IMR-90 (cell line): ENCODE results near the gene PADI6. TPM values are rescaled to one million over a fixed set of nuclear protein-coding genes. Genes with fewer than 3 reads are reported as not detected.

Source experiments
- ATAC-seq: fragments of 200-7000 bp; cut with Tn5 transposase; 2 replicates; pipeline ENCODE4 v1.9.1; 2020; ENCODE audit warnings: low read depth, mild to moderate bottlenecking, moderate library complexity
- BruUV-seq: library from RNA; stranded (reverse); fragments of 400-500 nt; replicated peaks from 2 replicates; lab custom pipeline; 2021; lab: Mats Ljungman, UMichigan
- CTCF ChIA-PET: fragments of 300-600 bp; formaldehyde crosslinking; extraction: SDS; loops from one replicate; lab custom pipeline; 2021; ENCODE audit warnings: antibody characterized with exemption; lab: Yijun Ruan, JAX
- POLR2A ChIA-PET: fragments of 300-600 bp; sonication (Branson Sonifier 250); formaldehyde crosslinking; loops from one replicate; lab custom pipeline; 2022; ENCODE audit warnings: antibody characterized with exemption; ENCODE audit not compliant: unreplicated experiment; lab: Charles Lee
- DNase-seq: peaks from one replicate; pipeline ENCODE4 v3.0.0; 2013
- H2AFZ ChIP-seq: replicated peaks from 2 replicates; pipeline ENCODE3; 2013; ENCODE audit warnings: low read length, mild to moderate bottlenecking; ENCODE audit not compliant: poor library complexity
- H2AK5ac ChIP-seq: 2 replicates; pipeline ENCODE4 v1.6.1; 2013; ENCODE audit warnings: low read depth, low read length, inconsistent platforms
- H2AK9ac ChIP-seq: replicated peaks from 2 replicates; pipeline ENCODE3; 2013; ENCODE audit warnings: mild to moderate bottlenecking, low read depth, low read length, moderate library complexity; ENCODE audit not compliant: poor library complexity
- H2BK120ac ChIP-seq: 2 replicates; pipeline ENCODE4 v1.6.1; 2013; ENCODE audit warnings: low read depth, low read length, inconsistent platforms
- H2BK15ac ChIP-seq: 3 replicates; pipeline ENCODE4 v1.6.1; 2013; ENCODE audit warnings: low read depth, low read length, inconsistent platforms
- H2BK20ac ChIP-seq: 2 replicates; pipeline ENCODE4 v1.6.1; 2013; ENCODE audit warnings: low read depth, mild to moderate bottlenecking, inconsistent platforms, low read length, moderate library complexity
- H2BK5ac ChIP-seq: 2 replicates; pipeline ENCODE4 v1.6.1; 2013; ENCODE audit warnings: mild to moderate bottlenecking, low read depth, low read length, inconsistent platforms; ENCODE audit not compliant: poor library complexity, severe bottlenecking
- H3K14ac ChIP-seq: replicated peaks from 2 replicates; pipeline ENCODE4 v1.6.1; 2013; ENCODE audit warnings: low read depth, low read length, inconsistent platforms
- H3K18ac ChIP-seq: 2 replicates; pipeline ENCODE4 v1.6.1; 2013; ENCODE audit warnings: low read depth, low read length, control low read depth
- H3K23ac ChIP-seq: 2 replicates; pipeline ENCODE4 v1.6.1; 2013; ENCODE audit warnings: low read depth, low read length, inconsistent platforms
- H3K27ac ChIP-seq: 2 replicates; pipeline ENCODE4 v1.5.1; 2013; ENCODE audit warnings: mild to moderate bottlenecking, control low read depth, low read length; ENCODE audit not compliant: insufficient read depth
- H3K27me3 ChIP-seq: 2 replicates; pipeline ENCODE4 v1.6.1; 2013; ENCODE audit warnings: low read length; ENCODE audit not compliant: control insufficient read depth, insufficient read depth
- H3K36me3 ChIP-seq: 2 replicates; pipeline ENCODE4 v1.6.1; 2013; ENCODE audit warnings: low read length, mixed read lengths; ENCODE audit not compliant: control insufficient read depth, insufficient read depth
- H3K4ac ChIP-seq: 2 replicates; pipeline ENCODE4 v1.6.1; 2013; ENCODE audit warnings: low read depth, low read length, inconsistent platforms
- H3K4me1 ChIP-seq: 2 replicates; pipeline ENCODE4 v1.6.1; 2013; ENCODE audit warnings: low read length, mixed read lengths; ENCODE audit not compliant: control insufficient read depth, insufficient read depth
- H3K4me2 ChIP-seq: 2 replicates; pipeline ENCODE4 v1.6.1; 2013; ENCODE audit warnings: low read depth, mild to moderate bottlenecking, control low read depth, low read length, moderate library complexity
- H3K4me3 ChIP-seq: 2 replicates; pipeline ENCODE4 v1.5.1; 2013; ENCODE audit warnings: low read depth, mild to moderate bottlenecking, control low read depth, low read length, moderate library complexity; ENCODE audit not compliant: insufficient read depth
- H3K56ac ChIP-seq: 2 replicates; pipeline ENCODE4 v1.6.1; 2013; ENCODE audit warnings: low read length, inconsistent platforms; ENCODE audit not compliant: insufficient read depth; ENCODE audit errors: extremely low read depth
- H3K79me1 ChIP-seq, 2 experiments: 2 replicates each; pipeline ENCODE4 v1.6.1; 2013; ENCODE audit warnings: low read length in 2 of 2, inconsistent platforms in 1 of 2, low read depth in 1 of 2
- H3K9ac ChIP-seq: 2 replicates; pipeline ENCODE4 v1.6.1; 2013; ENCODE audit warnings: low read depth, low read length, control low read depth
- H3K9me1 ChIP-seq: 2 replicates; pipeline ENCODE4 v1.6.1; 2013; ENCODE audit warnings: low read length, inconsistent platforms; ENCODE audit not compliant: insufficient read depth
- H3K9me3 ChIP-seq: 2 replicates; pipeline ENCODE4 v1.6.1; 2013; ENCODE audit warnings: low read length; ENCODE audit not compliant: control insufficient read depth, insufficient read depth
- H4K20me1 ChIP-seq: 2 replicates; pipeline ENCODE4 v1.6.1; 2013; ENCODE audit warnings: low read length, inconsistent platforms; ENCODE audit not compliant: insufficient read depth
- H4K5ac ChIP-seq: 2 replicates; pipeline ENCODE4 v1.6.1; 2013; ENCODE audit warnings: mild to moderate bottlenecking, low read depth, low read length, control low read depth
- H4K8ac ChIP-seq, 2 experiments: 2 replicates each; pipeline ENCODE4 v1.6.1; 2013; ENCODE audit warnings: low read depth in 2 of 2, low read length in 2 of 2, control low read depth in 1 of 2, inconsistent platforms in 1 of 2
- H4K91ac ChIP-seq: 2 replicates; pipeline ENCODE4 v1.6.1; 2013; ENCODE audit warnings: low read depth, low read length, inconsistent platforms; ENCODE audit not compliant: insufficient read depth
- BHLHE40 ChIP-seq: fragments of 150-350 bp; IDR thresholded peaks from 2 replicates; pipeline ENCODE4 v1.6.1; 2016; ENCODE audit warnings: mild to moderate bottlenecking, low read depth, low read length
- CEBPB ChIP-seq: IDR thresholded peaks from 2 replicates; pipeline ENCODE4 v1.6.1; 2012; ENCODE audit warnings: low read depth, low read length, improper control_type of control experiment
- CHD1 ChIP-seq: IDR thresholded peaks from 2 replicates; pipeline ENCODE4 v1.6.1; 2012; ENCODE audit warnings: low read depth, low read length, improper control_type of control experiment
- CTCF ChIP-seq: conservative IDR thresholded peaks from 2 replicates; pipeline ENCODE4 v1.5.1; 2012; ENCODE audit warnings: mild to moderate bottlenecking, low read depth, low read length, improper control_type of control experiment
- ELK1 ChIP-seq: fragments of 150-350 bp; IDR thresholded peaks from 2 replicates; pipeline ENCODE4 v1.6.1; 2016; ENCODE audit warnings: low read depth, mild to moderate bottlenecking, low read length, moderate library complexity, borderline replicate concordance
- FOS ChIP-seq: fragments of 150-350 bp; IDR thresholded peaks from 2 replicates; pipeline ENCODE4 v1.6.1; 2016; ENCODE audit warnings: low read depth, low read length
- MAFK ChIP-seq: IDR thresholded peaks from 2 replicates; pipeline ENCODE4 v1.6.1; 2012; ENCODE audit warnings: low read depth, low read length, improper control_type of control experiment
- MAZ ChIP-seq: IDR thresholded peaks from 2 replicates; pipeline ENCODE4 v1.6.1; 2012; ENCODE audit warnings: low read depth, mild to moderate bottlenecking, low read length, improper control_type of control experiment, moderate library complexity, borderline replicate concordance
- MXI1 ChIP-seq: IDR thresholded peaks from 2 replicates; pipeline ENCODE4 v1.6.1; 2012; ENCODE audit warnings: low read depth, mild to moderate bottlenecking, low read length, moderate library complexity, borderline replicate concordance
- NFE2L2 ChIP-seq: fragments of 150-350 bp; IDR thresholded peaks from 2 replicates; pipeline ENCODE4 v1.6.1; 2016; ENCODE audit warnings: low read depth, mild to moderate bottlenecking, low read length
- POLR2A ChIP-seq: IDR thresholded peaks from 2 replicates; pipeline ENCODE4 v1.6.1; 2012; ENCODE audit warnings: mild to moderate bottlenecking, low read depth, low read length
- RAD21 ChIP-seq: IDR thresholded peaks from 2 replicates; pipeline ENCODE4 v1.6.1; 2012; ENCODE audit warnings: low read length, improper control_type of control experiment
- RCOR1 ChIP-seq: IDR thresholded peaks from 2 replicates; pipeline ENCODE4 v1.6.1; 2012; ENCODE audit warnings: mild to moderate bottlenecking, low read length, improper control_type of control experiment; ENCODE audit not compliant: insufficient replicate concordance
- RFX5 ChIP-seq: IDR thresholded peaks from 2 replicates; pipeline ENCODE4 v1.8.0; 2012; ENCODE audit warnings: low read depth, mild to moderate bottlenecking, low read length, moderate library complexity
- SMC3 ChIP-seq: fragments of 150-350 bp; IDR thresholded peaks from 2 replicates; pipeline ENCODE4 v1.6.1; 2016; ENCODE audit warnings: low read depth, mild to moderate bottlenecking, antibody characterized with exemption, low read length, moderate library complexity
- USF2 ChIP-seq: fragments of 150-350 bp; IDR thresholded peaks from 2 replicates; pipeline ENCODE4 v1.6.1; 2017; ENCODE audit warnings: mild to moderate bottlenecking, antibody characterized with exemption, low read length, low read depth
- WGBS, 2 experiments: methylation state at CpG; one replicate each; pipeline versions ENCODE4 v1.1.5 to v1.1.7; 2013; ENCODE audit warnings: missing lambda C conversion rate in 2 of 2; ENCODE audit not compliant: insufficient read length in 1 of 2; ENCODE audit errors: extremely low coverage in 2 of 2; 5-methylcytosine and 5-hydroxymethylcytosine counted together
- dilution Hi-C: fragments of 300-500 bp; cut with HindIII; formaldehyde crosslinking; loops from one replicate; pipeline ENCODE4 v1.14.3; 2018; ENCODE audit warnings: low sequenced_read_pairs; ENCODE audit not compliant: unreplicated experiment
- in situ Hi-C: fragments of 300-500 bp; cut with MboI; formaldehyde crosslinking; loops from 3 replicates; pipeline ENCODE4 v1.14.3; 2019; ENCODE audit warnings: low sequenced_read_pairs, inconsistent platforms, mixed read lengths
- intact Hi-C: fragments of 100-400 bp; cut with micrococcal nuclease; formaldehyde crosslinking; loops from 2 replicates; pipeline ENCODE4 v1.10.0; 2022
- polyA plus RNA-seq, 3 experiments: library from polyadenylated mRNA; depleted of rRNA; stranded (reverse); fragments of >200 nt; gene quantifications; 2 replicates each; pipeline ENCODE4 v1.2.3, GENCODE V29; 2012; ENCODE audit warnings: low replicate concordance in 1 of 3
- total RNA-seq: library from RNA; depleted of rRNA; stranded (reverse); fragments of >200 nt; gene quantifications from 2 replicates; pipeline ENCODE4 v1.2.3, GENCODE V29; 2012

PADI6 gene
- total and polyA plus RNA-seq, 2 of the 4 experiments (the other 2 are of a cell fraction): not detected

GRCh38 chr1:17328855-17329254 lies 43.1 kb upstream of the PADI6 start:
- no peaks in the 10 kb centered on the region for H3K79me1 ChIP-seq
- no peak overlapping the region for H2AK9ac ChIP-seq
- no peak overlapping the region for H3K4ac ChIP-seq
- in situ Hi-C loops: no loop called here
- no peaks in the 10 kb centered on the region for H4K20me1 ChIP-seq
- no peak overlapping the region for H2BK120ac ChIP-seq
- H2BK5ac ChIP-seq: no peak overlapping the region
- CTCF ChIA-PET: no interaction called here
- H3K14ac ChIP-seq: no peak overlapping the region
- ATAC-seq (no peak), DNase-seq (no peak)
- TF ChIP-seq POLR2A (no peak), MAFK (no peak), RAD21 (no peak), RFX5 (no peak), SMC3 (no peak), MAZ (no peak), CTCF (no peak), FOS (no peak), CEBPB (no peak), ELK1 (no peak), NFE2L2 (no peak), USF2 (no peak), CHD1 (no peak), BHLHE40 (no peak), MXI1 (no peak), RCOR1 (no peak)
- H3K4me3 ChIP-seq: no peak overlapping the region
- no peak overlapping the region for H3K27ac ChIP-seq
- H3K18ac ChIP-seq: no peak overlapping the region
- no CpG with 5 or more reads among the region's 5 CpGs for WGBS, 2 experiments
- H3K9me1 ChIP-seq: no peaks in the 10 kb centered on the region
- no peak overlapping the region for H4K91ac ChIP-seq
- POLR2A ChIA-PET: no interaction called here
- no peak overlapping the region for H4K8ac ChIP-seq
- no peak overlapping the region for H2BK15ac ChIP-seq
- intact Hi-C loops: no loop called here
- peaks cover 2% of the 10 kb centered on the region for H3K9me3 ChIP-seq
- H2BK20ac ChIP-seq: no peak overlapping the region
- no TSS peak for BruUV-seq
- no peak overlapping the region for H3K4me2 ChIP-seq
- no peak overlapping the region for H2AFZ ChIP-seq
- no peak overlapping the region for H3K56ac ChIP-seq
- no peak overlapping the region for H3K23ac ChIP-seq
- no peak overlapping the region for H4K5ac ChIP-seq
- no peak overlapping the region for H2AK5ac ChIP-seq
- dilution Hi-C loops: no loop called here
- H3K27me3 ChIP-seq: peaks cover 13% of the 10 kb centered on the region
- no peaks in the 10 kb centered on the region for H3K4me1 ChIP-seq
- no peak overlapping the region for H3K9ac ChIP-seq
- no peaks in the 10 kb centered on the region for H3K36me3 ChIP-seq
